ENCODE results near the gene MSI2.

DNA sequence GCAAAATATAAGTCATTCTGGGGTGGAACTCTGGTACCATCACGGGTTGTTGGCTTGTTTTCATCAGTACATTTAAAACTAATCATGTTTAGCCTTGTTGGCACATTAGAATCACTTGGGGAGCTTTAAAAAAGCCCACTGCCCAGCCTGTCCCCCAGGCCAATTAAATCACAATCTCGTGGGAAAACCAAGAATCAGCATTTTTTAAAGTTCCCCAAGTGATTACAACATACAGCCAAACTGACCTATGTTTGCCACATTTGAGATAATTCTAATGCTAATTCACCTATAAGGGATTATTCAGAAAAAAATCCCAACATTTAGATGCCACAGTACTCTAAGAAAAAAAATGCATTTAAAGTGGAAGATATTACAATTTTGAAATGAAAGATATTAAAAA lies 8.4 kb upstream of the MSI2 start:
- TF ChIP-seq EZH2 (IDR thresholded peaks at IDR 0.05) (no peak), POLR2AphosphoS5 (IDR thresholded peaks at IDR 0.05; ENCODE audit: borderline replicate concordance, low read depth, low read length) (no peak)

Measured in SK-N-MC (cell line).